ENCODE data around the gene CUZD1.

DNA sequence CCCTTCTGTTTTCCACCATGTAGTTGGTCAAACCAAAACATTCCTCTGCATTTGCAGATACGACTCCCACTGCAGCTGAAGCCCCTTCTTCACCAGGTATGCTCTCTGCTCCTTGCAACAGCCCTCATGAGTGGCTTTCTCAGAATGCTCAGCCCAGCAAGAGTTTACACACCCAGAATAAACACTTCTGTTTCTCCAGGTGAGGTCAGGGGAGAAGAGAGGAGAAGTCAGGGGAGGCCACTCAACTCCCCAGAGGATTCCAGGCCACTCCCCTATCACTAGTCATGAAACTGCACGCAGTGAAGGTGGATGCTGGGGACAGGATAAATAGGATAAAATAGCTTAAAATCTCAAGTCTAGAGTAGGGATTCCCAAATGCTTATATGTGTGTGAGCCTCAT, 31.2 kb downstream of the CUZD1 start:
- TF ChIP-seq POLR2AphosphoS5 (IDR thresholded peaks at IDR 0.05; ENCODE audit: low read depth) (no peak), JUNB (IDR thresholded peaks at IDR 0.05; ENCODE audit: unreplicated experiment) (no peak), EZH2phosphoT487 (IDR thresholded peaks at IDR 0.05; ENCODE audit: unreplicated experiment) (no peak)
- TF ChIP-seq, protein P1, sequence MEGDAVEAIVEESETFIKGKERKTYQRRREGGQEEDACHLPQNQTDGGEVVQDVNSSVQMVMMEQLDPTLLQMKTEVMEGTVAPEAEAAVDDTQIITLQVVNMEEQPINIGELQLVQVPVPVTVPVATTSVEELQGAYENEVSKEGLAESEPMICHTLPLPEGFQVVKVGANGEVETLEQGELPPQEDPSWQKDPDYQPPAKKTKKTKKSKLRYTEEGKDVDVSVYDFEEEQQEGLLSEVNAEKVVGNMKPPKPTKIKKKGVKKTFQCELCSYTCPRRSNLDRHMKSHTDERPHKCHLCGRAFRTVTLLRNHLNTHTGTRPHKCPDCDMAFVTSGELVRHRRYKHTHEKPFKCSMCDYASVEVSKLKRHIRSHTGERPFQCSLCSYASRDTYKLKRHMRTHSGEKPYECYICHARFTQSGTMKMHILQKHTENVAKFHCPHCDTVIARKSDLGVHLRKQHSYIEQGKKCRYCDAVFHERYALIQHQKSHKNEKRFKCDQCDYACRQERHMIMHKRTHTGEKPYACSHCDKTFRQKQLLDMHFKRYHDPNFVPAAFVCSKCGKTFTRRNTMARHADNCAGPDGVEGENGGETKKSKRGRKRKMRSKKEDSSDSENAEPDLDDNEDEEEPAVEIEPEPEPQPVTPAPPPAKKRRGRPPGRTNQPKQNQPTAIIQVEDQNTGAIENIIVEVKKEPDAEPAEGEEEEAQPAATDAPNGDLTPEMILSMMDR (conservative IDR thresholded peaks at IDR 0.05; ENCODE audit: low read depth in 2 of 2): no peak
- TF ChIP-seq, protein P2, sequence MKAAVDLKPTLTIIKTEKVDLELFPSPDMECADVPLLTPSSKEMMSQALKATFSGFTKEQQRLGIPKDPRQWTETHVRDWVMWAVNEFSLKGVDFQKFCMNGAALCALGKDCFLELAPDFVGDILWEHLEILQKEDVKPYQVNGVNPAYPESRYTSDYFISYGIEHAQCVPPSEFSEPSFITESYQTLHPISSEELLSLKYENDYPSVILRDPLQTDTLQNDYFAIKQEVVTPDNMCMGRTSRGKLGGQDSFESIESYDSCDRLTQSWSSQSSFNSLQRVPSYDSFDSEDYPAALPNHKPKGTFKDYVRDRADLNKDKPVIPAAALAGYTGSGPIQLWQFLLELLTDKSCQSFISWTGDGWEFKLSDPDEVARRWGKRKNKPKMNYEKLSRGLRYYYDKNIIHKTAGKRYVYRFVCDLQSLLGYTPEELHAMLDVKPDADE (IDR thresholded peaks at IDR 0.05): no peak
